ENCODE measurements around the gene CABLES2.
A peak's percentile ranks its signal among the peaks of the same experiment; 100 is the strongest.

Gene CABLES2

GRCh38 chr20:62357187-62357667 is 49.9 kb downstream of the CABLES2 start:
- DNase-seq, result peak; percentile 47

- DNase-seq, result no peak
These were observed 50.4 kb downstream of the CABLES2 start for GRCh38 chr20:62356589-62357186.

- no peak for DNase-seq
These were observed 51.1 kb downstream of the CABLES2 start for GRCh38 chr20:62355878-62356588.

GRCh38 chr20:62355516-62355877 is 51.6 kb downstream of the CABLES2 start:
- no peak for DNase-seq

- no peak for DNase-seq
These were observed 52.2 kb downstream of the CABLES2 start for GRCh38 chr20:62354811-62355341.

- no peak for DNase-seq
These were observed 52.9 kb downstream of the CABLES2 start for GRCh38 chr20:62354031-62354808.

GRCh38 chr20:62353289-62354030 is 53.6 kb downstream of the CABLES2 start:
- no peak for DNase-seq

GRCh38 chr20:62352402-62353288 is 54.4 kb downstream of the CABLES2 start:
- DNase-seq, result no peak

GRCh38 chr20:62351469-62352401 is 55.4 kb downstream of the CABLES2 start:
- no peak for DNase-seq

GRCh38 chr20:62350629-62351422 is 56.3 kb downstream of the CABLES2 start:
- no peak for DNase-seq

- no peak for DNase-seq
These were observed 56.9 kb downstream of the CABLES2 start for GRCh38 chr20:62350098-62350628.

GRCh38 chr20:62349556-62350097 is 57.5 kb downstream of the CABLES2 start:
- no peak for DNase-seq

GRCh38 chr20:62348604-62349003 is 58.5 kb downstream of the CABLES2 start:
- DNase-seq, result no peak

- no peak for DNase-seq
These were observed 59.6 kb downstream of the CABLES2 start for GRCh38 chr20:62347445-62347844.

- no peak for DNase-seq
These were observed 60.0 kb downstream of the CABLES2 start for GRCh38 chr20:62347151-62347404.

- DNase-seq, result no peak
These were observed 60.5 kb downstream of the CABLES2 start for GRCh38 chr20:62346398-62347150.

GRCh38 chr20:62345681-62346370 is 61.3 kb downstream of the CABLES2 start:
- DNase-seq, result no peak

GRCh38 chr20:62344782-62345181 is 62.3 kb downstream of the CABLES2 start:
- DNase-seq, result no peak

All from T1000 (cell line).